GM19372 (cell line): ENCODE data around the gene PSG7.
"Not testable (repeated sequence)": the region's sequence is repeated elsewhere in the genome, so short reads cannot be mapped to it uniquely, and the experiment has no call there.

Experiments used
- ATAC-seq: cut with Tn5 transposase; IDR thresholded peaks from one replicate; pipeline ENCODE4 v1.9.1; 2021; ENCODE audit warnings: mild to moderate bottlenecking, low read depth, moderate library complexity; ENCODE audit not compliant: unreplicated experiment

PSG7 gene

DNA sequence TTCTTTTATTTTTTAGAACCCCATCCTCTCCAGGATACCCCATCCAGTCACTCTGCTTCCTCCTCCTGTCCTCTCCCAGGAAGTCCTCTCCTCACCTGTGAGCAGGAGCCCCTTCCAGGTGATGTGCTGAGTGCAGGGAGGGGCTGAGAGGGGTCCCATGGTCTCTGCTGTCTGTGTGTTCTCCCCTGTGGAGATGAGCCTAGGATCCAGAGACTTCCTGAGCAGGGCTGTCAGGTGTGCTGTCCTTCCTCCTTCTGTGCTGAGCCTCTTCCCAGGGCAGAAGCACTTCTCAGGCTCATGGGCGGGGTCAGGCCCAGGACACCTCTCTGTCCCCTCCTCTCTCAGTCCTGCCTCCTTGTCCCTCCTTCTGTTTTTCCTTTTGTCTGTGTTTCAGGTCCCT, 19.4 kb downstream of the PSG7 start, which contains the start of gene PSG6:
PSG6 (minus strand) TSS at position 261 of the 400 bp plus-strand sequence; CDS start at position 159, 102 bp downstream.
- ATAC-seq = not testable (repeated sequence)

GRCh38 chr19:42916931-42917330, 20.1 kb downstream of the PSG7 start:
- ATAC-seq = not testable (repeated sequence)

GRCh38 chr19:42913516-42913915, 23.5 kb downstream of the PSG7 start:
- not testable (repeated sequence) for ATAC-seq

DNA sequence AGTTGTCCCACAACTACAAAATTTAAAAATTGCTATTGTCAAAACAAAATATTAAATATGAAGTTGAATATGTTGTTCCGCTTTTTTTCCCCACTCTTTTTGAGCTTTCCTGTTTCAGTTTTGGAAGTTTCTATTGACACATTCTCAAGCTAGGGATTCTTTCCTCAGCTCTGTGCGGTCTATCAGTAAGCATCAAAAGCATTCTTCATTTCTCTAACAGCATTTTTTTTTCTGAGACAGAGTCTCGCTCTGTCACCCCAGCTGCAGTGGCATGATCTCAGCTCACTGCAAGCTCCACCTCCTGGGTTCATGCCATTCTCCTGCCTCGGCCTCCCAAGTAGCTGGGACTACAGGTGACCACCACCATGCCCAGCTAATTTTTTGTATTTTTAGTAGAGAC, 24.1 kb downstream of the PSG7 start:
- not testable (repeated sequence) for ATAC-seq

GRCh38 chr19:42911731-42912130, 25.3 kb downstream of the PSG7 start:
- not testable (repeated sequence) for ATAC-seq

DNA sequence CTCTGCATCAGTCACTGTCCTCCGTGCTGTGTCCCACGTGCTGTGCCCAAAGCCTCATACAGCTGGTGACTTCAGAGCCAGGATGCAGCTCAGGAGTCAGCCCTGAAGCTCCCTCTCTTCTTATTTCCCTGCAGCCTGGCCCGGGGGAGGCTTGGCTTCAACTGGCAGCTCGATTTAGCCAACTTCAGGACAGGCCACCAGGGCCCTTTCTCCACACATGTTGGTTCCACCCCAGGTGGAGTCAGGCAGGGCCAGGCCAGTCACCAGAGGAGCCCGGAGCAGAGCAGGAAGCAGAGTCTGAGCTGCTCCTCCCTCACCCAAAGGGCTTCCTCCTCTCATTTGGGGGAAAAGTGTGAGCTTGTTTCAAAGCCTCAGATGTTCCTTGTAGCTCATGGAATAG, 30.8 kb downstream of the PSG7 start:
- ATAC-seq = not testable (repeated sequence)

DNA sequence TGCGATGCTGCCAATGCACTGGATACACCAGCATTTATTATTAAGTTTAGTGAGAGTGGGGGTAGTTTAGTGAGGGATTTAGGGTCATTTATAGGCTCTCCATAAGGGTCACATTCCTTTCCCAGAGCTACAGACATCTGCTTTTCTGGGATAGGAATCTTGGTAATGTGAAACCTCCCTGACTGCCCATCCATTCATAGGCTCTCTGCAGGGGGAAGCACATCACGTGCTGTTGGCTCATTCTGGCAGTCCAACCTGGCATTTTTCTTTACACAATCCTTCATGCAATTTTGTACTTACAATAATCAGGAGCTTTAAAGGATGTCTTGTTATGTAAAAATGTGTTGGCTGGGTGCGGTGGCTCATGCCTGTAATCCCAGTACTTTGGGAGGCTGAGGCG, 36.4 kb downstream of the PSG7 start:
- ATAC-seq = not testable (repeated sequence)

- not testable (repeated sequence) for ATAC-seq
Measured at GRCh38 chr19:42899674-42900073, 37.3 kb downstream of the PSG7 start.

GRCh38 chr19:42899110-42899509, 37.9 kb downstream of the PSG7 start:
- ATAC-seq = not testable (repeated sequence)

DNA sequence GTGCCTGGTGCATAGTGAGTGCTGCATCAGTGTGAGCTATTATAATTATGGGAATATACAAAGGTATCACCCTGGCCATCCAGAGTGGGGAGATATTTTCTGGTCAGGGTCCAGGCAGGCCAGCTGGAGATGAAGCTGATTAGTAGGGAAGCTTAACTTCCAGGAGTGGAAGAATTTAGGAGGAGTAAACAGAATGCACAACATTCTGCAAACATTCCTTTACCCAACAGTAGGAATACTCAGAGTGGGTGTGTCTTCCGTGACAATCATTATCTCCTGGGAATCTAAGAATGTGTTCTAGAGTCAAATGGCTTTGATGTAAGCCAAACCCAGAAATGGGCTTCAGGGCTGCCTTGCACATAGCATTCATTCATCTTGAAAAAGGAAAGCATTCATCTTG, 38.4 kb downstream of the PSG7 start:
- ATAC-seq = not testable (repeated sequence)

DNA sequence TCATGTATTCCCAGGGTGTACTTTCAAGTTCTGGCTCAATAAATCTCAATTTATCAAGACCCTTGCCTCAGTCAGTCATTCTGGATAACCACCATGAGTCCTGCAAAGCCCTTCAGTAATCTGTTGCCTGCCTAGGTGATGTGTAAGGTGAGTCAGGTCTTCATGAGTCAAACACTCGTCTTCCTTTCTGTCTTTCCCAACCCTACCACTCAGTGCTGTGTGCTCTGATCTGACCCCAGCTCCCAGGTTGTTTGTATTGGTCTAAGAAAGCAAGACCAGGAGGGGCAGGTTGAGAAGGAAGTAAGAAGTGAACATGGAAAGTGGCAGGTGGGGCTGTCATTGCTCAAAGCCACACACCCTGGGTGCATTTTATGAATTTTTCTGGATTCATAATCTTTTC, 39.3 kb downstream of the PSG7 start:
- ATAC-seq = not testable (repeated sequence)

GRCh38 chr19:42890446-42890845, 46.6 kb downstream of the PSG7 start:
- not testable (repeated sequence) for ATAC-seq

- not testable (repeated sequence) for ATAC-seq
Measured at GRCh38 chr19:42887876-42888445, 49.0 kb downstream of the PSG7 start.

GRCh38 chr19:42882730-42883129, 54.3 kb downstream of the PSG7 start:
- not testable (repeated sequence) for ATAC-seq

- ATAC-seq = not testable (repeated sequence)
Measured at GRCh38 chr19:42882010-42882409, 55.0 kb downstream of the PSG7 start.

- not testable (repeated sequence) for ATAC-seq
Measured at GRCh38 chr19:42881279-42881678, 55.7 kb downstream of the PSG7 start.

DNA sequence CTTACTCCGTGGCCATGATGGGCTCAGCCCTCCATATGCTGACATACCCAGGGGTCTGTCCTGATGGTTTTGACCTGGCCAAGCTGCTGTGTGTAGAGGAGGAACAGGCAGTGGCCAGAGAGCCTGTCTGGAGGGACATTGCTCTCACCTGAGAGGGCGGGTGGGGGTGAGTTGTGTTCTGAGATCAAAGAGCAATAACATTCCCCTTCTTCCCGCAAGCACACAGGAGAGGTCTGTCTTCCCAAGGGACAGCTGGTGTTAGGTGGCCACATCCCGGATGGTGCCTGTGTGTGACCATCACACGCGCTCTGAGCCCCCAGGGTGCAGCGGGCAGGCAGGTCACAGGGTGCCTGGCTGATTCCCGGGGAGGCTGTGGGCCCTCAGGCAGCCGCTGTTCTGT, 56.4 kb downstream of the PSG7 start:
- not testable (repeated sequence) for ATAC-seq

- ATAC-seq = no peak
Measured at GRCh38 chr19:42879613-42880012, 57.4 kb downstream of the PSG7 start, which contains the start of gene PSG1. TSS of gene PSG1 (minus strand) at chr19:42879713. CDS start at chr19:42879581, 132 bp downstream.

GRCh38 chr19:42876596-42876995, 60.4 kb downstream of the PSG7 start:
- not testable (repeated sequence) for ATAC-seq

DNA sequence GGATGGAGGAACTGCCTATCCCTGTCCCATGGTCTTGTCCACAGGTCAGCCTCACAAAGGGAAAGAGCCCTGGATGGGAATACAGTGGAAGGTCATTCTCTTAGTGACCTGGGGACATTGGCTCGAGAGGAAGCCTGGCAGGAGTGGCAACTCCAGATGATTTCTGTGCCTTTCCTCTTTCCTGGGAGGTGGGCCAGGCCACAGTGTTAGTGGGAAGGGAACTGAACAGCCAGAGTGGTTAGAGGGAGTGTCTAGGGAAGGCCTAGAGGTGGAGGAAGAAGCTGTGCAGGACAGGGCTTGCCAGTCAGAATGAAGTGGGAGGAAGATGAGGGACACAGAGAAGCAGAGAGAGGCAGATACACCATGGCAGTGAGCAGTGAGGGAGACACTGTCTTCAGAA, 61.1 kb downstream of the PSG7 start:
- not testable (repeated sequence) for ATAC-seq

DNA sequence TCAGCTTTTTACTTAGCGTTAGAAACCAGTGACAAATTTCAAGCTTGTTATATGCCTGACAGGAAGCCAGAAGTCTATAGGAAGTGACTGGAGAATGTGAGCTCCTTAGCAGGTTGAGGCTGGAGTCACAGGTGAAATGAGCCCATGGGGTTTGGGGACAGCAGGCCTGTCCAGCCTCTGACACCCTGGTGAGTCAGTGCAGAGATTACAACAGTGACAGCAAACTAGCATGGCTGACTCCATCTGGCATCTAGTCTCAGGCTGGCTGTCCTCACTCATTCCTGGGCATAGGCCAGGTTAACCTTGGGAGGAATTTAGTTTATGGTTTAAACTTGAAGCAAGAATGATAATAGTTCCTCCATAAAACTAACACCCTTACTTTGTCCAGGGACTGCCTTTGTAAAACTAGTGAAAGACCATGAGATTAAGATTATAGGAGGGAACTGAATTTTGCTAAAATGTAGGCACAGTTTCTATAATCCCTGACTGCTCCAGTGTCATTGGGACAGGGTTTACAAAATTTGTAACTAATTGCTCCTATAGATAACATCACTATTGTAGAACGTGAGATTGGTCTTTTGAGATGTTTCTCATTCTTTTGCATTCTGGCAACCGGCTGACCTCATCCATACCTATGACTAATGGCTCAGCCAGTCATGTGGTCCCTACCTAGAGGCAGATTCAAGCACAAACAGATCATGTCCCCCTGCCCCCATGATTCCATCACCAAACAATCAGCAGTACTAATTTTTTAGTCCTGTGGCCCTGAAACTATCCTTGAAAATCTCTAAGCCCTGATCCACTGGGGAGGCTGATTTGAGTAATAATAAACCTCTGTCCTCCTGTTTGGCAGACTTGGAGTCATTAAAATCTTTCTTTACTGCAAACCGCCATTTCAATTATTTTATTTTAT, 61.9 kb downstream of the PSG7 start:
- ATAC-seq = not testable (repeated sequence)
